ENCODE measurements around the gene TYW1B. TPM values are rescaled to one million over a fixed set of nuclear protein-coding genes. Genes with fewer than 3 reads are reported as not detected.
"Not testable (repeated sequence)": the region's sequence is repeated elsewhere in the genome, so short reads cannot be mapped to it uniquely, and the experiment has no call there.

Gene TYW1B
- polyA plus RNA-seq, 2 donors = 0.89 to 1.9 TPM

DNA sequence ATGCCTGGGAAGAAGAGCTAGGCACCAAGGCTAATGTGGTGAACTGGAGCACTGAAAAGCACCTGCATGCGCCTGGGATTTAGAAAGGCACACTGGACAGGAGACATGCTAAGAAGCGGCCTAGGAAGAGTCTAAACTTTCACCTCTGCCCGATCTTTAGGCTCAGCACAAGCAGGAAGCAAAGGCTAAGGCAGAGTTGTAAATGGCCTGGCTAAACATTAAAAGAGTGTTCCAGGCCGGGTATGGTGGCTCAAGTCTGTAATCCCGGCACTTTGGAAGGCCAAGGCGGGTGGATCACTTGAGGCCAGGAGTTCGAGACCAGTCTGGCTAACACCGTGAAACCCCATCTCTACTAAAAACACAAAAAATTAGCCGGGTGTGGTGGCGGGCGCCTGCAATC, 88.3 kb downstream of the TYW1B start:
- WGBS, 2 donors = 96% methylated on average over 8 of the region's 11 CpGs; no CpG with 5 or more reads in 1 of the 2 donors
- H3K27me3 ChIP-seq (ENCODE audit: control insufficient read depth in 1 of 2, insufficient read depth in 2 of 2, low read length in 2 of 2); H3K9me3 ChIP-seq (ENCODE audit: control insufficient read depth in 2 of 2, insufficient read depth in 1 of 2, low read depth in 1 of 2, low read length in 1 of 2); H3K4me3 ChIP-seq (ENCODE audit: low read depth in 1 of 2, low read length in 2 of 2); H3K27ac ChIP-seq (ENCODE audit: low read depth in 2 of 2, low read length in 1 of 2); H3K36me3 ChIP-seq (ENCODE audit: control insufficient read depth in 2 of 2, insufficient read depth in 2 of 2, low read length in 1 of 2); H3K4me1 ChIP-seq (ENCODE audit: control insufficient read depth in 2 of 2, insufficient read depth in 2 of 2, low read length in 1 of 2): not testable (repeated sequence)

DNA sequence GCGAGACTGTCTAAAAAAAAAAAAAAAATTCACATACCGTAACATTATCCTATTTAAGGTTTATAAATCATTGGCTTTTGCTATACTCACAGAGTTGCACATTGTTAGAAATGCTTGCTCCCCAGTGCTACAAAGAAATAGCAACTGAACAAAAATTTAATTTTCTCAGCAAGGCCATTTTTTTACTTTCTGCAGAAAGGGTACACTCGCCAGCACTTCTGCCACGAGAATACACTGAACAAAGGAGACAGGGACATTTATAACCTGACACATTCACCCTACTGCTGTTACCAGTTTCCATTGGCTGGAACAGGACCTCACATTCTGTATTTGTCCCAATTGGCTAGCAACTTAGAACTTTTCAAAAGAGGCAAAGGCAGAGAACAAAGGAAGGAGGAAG, 92.1 kb downstream of the TYW1B start:
- H3K27me3 ChIP-seq (ENCODE audit: control insufficient read depth in 1 of 2, insufficient read depth in 2 of 2, low read length in 2 of 2); H3K36me3 ChIP-seq (ENCODE audit: control insufficient read depth in 2 of 2, insufficient read depth in 2 of 2, low read length in 1 of 2): not testable (repeated sequence)
- 74 to 89% methylated on average over 4 of the region's 4 CpGs for WGBS, 2 donors

DNA sequence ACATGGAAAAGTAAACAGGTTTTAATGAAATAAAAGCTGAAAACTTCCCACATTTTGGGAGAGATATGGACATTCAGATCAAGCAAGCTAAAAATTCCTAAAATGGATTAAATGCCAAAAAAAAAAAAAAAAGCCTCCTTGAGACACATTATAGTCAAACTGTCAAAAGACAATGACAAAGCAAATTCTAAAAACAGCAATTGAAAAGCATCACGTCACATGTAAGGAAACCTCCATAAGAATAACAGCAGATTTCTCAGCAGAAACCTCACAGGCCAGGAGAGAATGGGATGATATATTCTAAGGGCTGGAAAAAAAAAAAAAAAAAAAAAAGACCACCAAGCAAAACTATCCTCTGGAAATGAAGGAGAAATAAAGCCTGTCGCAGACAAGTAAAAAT, 97.2 kb downstream of the TYW1B start:
- not testable (repeated sequence) for H3K9me3 ChIP-seq (ENCODE audit: control insufficient read depth in 2 of 2, insufficient read depth in 1 of 2, low read depth in 1 of 2, low read length in 1 of 2); H3K4me1 ChIP-seq (ENCODE audit: control insufficient read depth in 2 of 2, insufficient read depth in 2 of 2, low read length in 1 of 2); H3K27ac ChIP-seq (ENCODE audit: low read depth in 2 of 2, low read length in 1 of 2); H3K36me3 ChIP-seq (ENCODE audit: control insufficient read depth in 2 of 2, insufficient read depth in 2 of 2, low read length in 1 of 2); H3K4me3 ChIP-seq (ENCODE audit: low read depth in 1 of 2, low read length in 2 of 2); H3K27me3 ChIP-seq (ENCODE audit: control insufficient read depth in 1 of 2, insufficient read depth in 2 of 2, low read length in 2 of 2)
- WGBS, 2 donors = 97% methylated on average over 2 of the region's 2 CpGs

More for the DNA sequence above, 92.1 kb downstream of the TYW1B start:
- H3K4me3 ChIP-seq (ENCODE audit: low read depth in 1 of 2, low read length in 2 of 2); H3K27ac ChIP-seq (ENCODE audit: low read depth in 2 of 2, low read length in 1 of 2); H3K9me3 ChIP-seq (ENCODE audit: control insufficient read depth in 2 of 2, insufficient read depth in 1 of 2, low read depth in 1 of 2, low read length in 1 of 2); H3K4me1 ChIP-seq (ENCODE audit: control insufficient read depth in 2 of 2, insufficient read depth in 2 of 2, low read length in 1 of 2): not testable (repeated sequence)

DNA sequence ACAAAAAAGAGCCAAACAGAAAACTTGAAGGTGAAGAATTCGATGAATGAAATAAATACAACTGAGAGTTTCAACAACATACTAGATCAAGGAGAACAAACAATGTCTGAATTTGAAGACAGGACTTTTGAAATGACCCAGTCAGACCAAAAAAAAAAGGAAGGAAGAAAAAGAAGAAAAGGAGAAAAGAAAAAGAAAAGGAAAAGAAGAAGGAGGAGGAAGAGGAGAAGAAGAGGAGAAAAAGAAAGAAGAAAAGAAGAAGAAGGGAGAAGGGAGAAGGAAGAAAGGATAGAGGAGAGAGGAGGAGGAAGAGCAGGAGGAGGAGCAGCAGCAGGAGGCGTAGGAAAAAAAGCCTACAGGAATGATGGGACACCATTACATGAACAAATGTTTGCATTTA, 97.6 kb downstream of the TYW1B start:
- H3K27ac ChIP-seq (ENCODE audit: low read depth in 2 of 2, low read length in 1 of 2); H3K4me3 ChIP-seq (ENCODE audit: low read depth in 1 of 2, low read length in 2 of 2); H3K27me3 ChIP-seq (ENCODE audit: control insufficient read depth in 1 of 2, insufficient read depth in 2 of 2, low read length in 2 of 2); H3K9me3 ChIP-seq (ENCODE audit: control insufficient read depth in 2 of 2, insufficient read depth in 1 of 2, low read depth in 1 of 2, low read length in 1 of 2); H3K4me1 ChIP-seq (ENCODE audit: control insufficient read depth in 2 of 2, insufficient read depth in 2 of 2, low read length in 1 of 2); H3K36me3 ChIP-seq (ENCODE audit: control insufficient read depth in 2 of 2, insufficient read depth in 2 of 2, low read length in 1 of 2): not testable (repeated sequence)
- 95 to 98% methylated on average over 2 of the region's 2 CpGs for WGBS, 2 donors

DNA sequence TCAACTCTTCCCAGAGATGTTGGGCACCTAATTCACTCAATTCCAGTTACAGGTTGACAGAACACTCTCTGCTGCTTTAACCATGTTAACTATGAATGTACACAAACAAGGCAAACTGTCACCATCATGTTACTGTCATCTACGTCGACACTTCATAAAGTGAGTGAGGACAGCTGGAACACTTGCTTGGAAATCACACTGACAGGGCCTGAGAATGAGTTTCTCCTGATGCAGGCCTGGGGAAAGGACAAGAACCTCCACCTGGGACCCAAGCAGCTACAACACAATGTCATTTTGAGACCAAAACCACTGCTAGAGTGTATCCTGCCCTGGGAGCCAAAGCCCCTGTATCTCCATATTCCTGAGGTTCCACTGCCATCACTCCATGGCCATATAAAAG, 98.9 kb downstream of the TYW1B start:
- not testable (repeated sequence) for H3K27ac ChIP-seq (ENCODE audit: low read depth in 2 of 2, low read length in 1 of 2); H3K36me3 ChIP-seq (ENCODE audit: control insufficient read depth in 2 of 2, insufficient read depth in 2 of 2, low read length in 1 of 2); H3K4me1 ChIP-seq (ENCODE audit: control insufficient read depth in 2 of 2, insufficient read depth in 2 of 2, low read length in 1 of 2); H3K4me3 ChIP-seq (ENCODE audit: low read depth in 1 of 2, low read length in 2 of 2); H3K9me3 ChIP-seq (ENCODE audit: control insufficient read depth in 2 of 2, insufficient read depth in 1 of 2, low read depth in 1 of 2, low read length in 1 of 2); H3K27me3 ChIP-seq (ENCODE audit: control insufficient read depth in 1 of 2, insufficient read depth in 2 of 2, low read length in 2 of 2)
- 91 to 97% methylated on average over 2 of the region's 2 CpGs for WGBS, 2 donors

DNA sequence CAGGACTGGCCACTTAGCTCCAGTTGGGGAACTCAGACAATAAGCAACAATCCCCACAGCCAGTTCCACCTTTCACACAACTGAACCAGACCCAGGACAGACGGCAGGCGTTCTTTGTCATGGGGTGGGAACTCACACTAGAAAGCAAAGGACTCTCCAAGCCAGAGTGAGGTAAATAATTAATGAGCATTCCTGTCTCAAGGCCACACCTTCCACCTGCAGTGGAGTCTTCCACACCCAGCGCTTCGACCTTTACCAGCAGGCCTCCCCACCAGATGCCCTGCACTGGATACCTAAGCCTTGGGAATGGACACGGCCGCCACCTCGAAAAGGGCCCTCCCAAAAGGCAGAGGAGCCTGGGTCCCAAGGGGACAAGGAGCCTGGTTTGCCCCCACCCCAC, 105.3 kb downstream of the TYW1B start:
- not testable (repeated sequence) for H3K9me3 ChIP-seq (ENCODE audit: control insufficient read depth in 2 of 2, insufficient read depth in 1 of 2, low read depth in 1 of 2, low read length in 1 of 2); H3K27ac ChIP-seq (ENCODE audit: low read depth in 2 of 2, low read length in 1 of 2); H3K4me1 ChIP-seq (ENCODE audit: control insufficient read depth in 2 of 2, insufficient read depth in 2 of 2, low read length in 1 of 2); H3K36me3 ChIP-seq (ENCODE audit: control insufficient read depth in 2 of 2, insufficient read depth in 2 of 2, low read length in 1 of 2); H3K27me3 ChIP-seq (ENCODE audit: control insufficient read depth in 1 of 2, insufficient read depth in 2 of 2, low read length in 2 of 2); H3K4me3 ChIP-seq (ENCODE audit: low read depth in 1 of 2, low read length in 2 of 2)
- WGBS, 2 donors = 70 to 91% methylated on average over 7 of the region's 7 CpGs

DNA sequence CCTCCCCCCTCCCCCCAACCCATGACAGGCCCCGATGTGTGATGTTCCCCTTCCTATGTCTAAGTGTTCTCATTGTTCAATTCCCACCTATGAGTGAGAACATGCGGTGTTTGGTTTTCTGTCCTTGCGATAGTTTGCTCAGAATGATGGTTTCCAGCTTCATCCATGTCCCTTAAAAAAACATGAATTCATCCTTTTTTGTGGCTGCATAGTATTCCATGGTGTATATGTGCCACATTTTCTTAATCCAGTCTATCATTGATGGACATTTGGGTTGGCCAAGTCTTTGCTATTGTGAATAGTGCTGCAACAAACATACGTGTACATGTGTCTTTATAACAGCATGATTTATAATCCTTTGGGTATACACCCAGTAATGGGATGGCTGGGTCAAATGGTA, 107.1 kb downstream of the TYW1B start:
- H3K4me3 ChIP-seq (ENCODE audit: low read depth in 1 of 2, low read length in 2 of 2); H3K36me3 ChIP-seq (ENCODE audit: control insufficient read depth in 2 of 2, insufficient read depth in 2 of 2, low read length in 1 of 2); H3K27me3 ChIP-seq (ENCODE audit: control insufficient read depth in 1 of 2, insufficient read depth in 2 of 2, low read length in 2 of 2); H3K9me3 ChIP-seq (ENCODE audit: control insufficient read depth in 2 of 2, insufficient read depth in 1 of 2, low read depth in 1 of 2, low read length in 1 of 2); H3K27ac ChIP-seq (ENCODE audit: low read depth in 2 of 2, low read length in 1 of 2); H3K4me1 ChIP-seq (ENCODE audit: control insufficient read depth in 2 of 2, insufficient read depth in 2 of 2, low read length in 1 of 2): not testable (repeated sequence)
- 97 to 98% methylated on average over 4 of the region's 4 CpGs for WGBS, 2 donors

DNA sequence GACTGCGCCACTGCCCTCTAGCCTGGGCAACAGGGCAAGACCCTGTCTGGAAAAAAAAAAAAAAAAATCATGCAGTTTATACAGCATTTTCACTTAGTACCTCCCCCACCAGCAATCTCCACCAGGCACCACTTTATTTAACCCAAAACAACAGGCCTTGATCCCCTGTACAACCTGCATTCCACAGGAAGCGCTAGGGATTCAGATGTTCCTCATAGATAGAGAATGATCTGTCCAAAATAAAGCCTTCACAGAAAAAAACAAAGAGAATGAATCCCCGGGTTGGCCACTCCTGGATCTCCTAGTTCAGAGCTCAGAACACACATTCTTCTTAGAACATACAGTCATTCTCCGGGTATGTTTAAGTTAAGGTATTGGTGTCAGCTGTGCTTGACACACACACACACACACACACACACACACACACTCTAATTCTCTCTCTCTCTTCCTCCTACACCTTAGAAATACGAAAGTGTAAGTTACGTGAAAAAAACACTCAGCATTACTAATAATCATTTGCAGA, 110.7 kb downstream of the TYW1B start:
- WGBS, 2 donors = 78 to 93% methylated on average over 6 of the region's 6 CpGs
- H3K4me3 ChIP-seq (ENCODE audit: low read depth in 1 of 2, low read length in 2 of 2); H3K27ac ChIP-seq (ENCODE audit: low read depth in 2 of 2, low read length in 1 of 2); H3K9me3 ChIP-seq (ENCODE audit: control insufficient read depth in 2 of 2, insufficient read depth in 1 of 2, low read depth in 1 of 2, low read length in 1 of 2); H3K4me1 ChIP-seq (ENCODE audit: control insufficient read depth in 2 of 2, insufficient read depth in 2 of 2, low read length in 1 of 2); H3K27me3 ChIP-seq (ENCODE audit: control insufficient read depth in 1 of 2, insufficient read depth in 2 of 2, low read length in 2 of 2); H3K36me3 ChIP-seq (ENCODE audit: control insufficient read depth in 2 of 2, insufficient read depth in 2 of 2, low read length in 1 of 2): not testable (repeated sequence)

DNA sequence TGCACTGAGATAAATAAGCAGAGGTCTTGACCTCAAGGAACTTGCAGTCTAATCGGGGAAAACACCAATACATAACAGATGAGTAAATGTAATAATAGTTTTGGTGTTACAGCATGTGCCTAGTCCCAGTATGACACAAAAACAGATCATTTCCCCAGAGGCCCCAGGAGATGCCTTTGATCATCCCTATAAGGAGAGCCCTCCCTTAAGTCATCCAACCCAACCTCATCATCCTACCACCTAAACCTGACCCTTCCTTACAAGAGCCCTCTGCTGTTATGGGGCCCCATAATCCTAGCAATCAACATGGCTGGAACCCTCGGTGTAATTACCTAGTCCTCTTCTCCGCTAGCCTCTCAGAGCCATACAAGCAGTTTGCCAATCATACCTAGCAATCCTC, 116.1 kb downstream of the TYW1B start:
- not testable (repeated sequence) for H3K4me3 ChIP-seq (ENCODE audit: low read depth in 1 of 2, low read length in 2 of 2); H3K4me1 ChIP-seq (ENCODE audit: control insufficient read depth in 2 of 2, insufficient read depth in 2 of 2, low read length in 1 of 2); H3K27ac ChIP-seq (ENCODE audit: low read depth in 2 of 2, low read length in 1 of 2); H3K27me3 ChIP-seq (ENCODE audit: control insufficient read depth in 1 of 2, insufficient read depth in 2 of 2, low read length in 2 of 2); H3K9me3 ChIP-seq (ENCODE audit: control insufficient read depth in 2 of 2, insufficient read depth in 1 of 2, low read depth in 1 of 2, low read length in 1 of 2); H3K36me3 ChIP-seq (ENCODE audit: control insufficient read depth in 2 of 2, insufficient read depth in 2 of 2, low read length in 1 of 2)
- 95 to 98% methylated on average over 3 of the region's 3 CpGs for WGBS, 2 donors

DNA sequence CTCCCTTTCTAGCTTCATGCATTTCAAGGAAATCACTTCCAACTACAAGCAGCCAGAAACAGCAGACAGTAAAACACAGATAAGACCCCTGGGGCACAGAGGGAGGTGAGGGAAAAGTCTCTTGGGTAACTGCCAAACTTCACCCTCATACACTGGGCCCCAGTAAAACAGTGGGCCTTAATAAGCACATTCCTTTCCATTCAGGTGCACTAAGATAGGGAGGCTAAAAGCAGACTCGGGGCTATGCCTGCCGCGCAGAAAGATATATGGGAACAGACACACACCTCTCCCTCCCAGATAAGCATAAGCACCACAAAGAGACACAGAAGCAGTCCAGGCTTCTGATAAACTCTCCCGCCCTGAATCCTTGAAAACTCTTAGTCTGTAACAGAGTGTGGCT, 117.0 kb downstream of the TYW1B start:
- Histone ChIP-seq H3K36me3 (ENCODE audit: control insufficient read depth in 2 of 2, insufficient read depth in 2 of 2, low read length in 1 of 2) (no peaks in the 10 kb centered on the region), H3K27ac (ENCODE audit: low read depth in 2 of 2, low read length in 1 of 2) (no peak overlapping the region), H3K9me3 (ENCODE audit: control insufficient read depth in 2 of 2, insufficient read depth in 1 of 2, low read depth in 1 of 2, low read length in 1 of 2) (no peaks in the 10 kb centered on the region), H3K4me3 (ENCODE audit: low read depth in 1 of 2, low read length in 2 of 2) (no peak overlapping the region), H3K27me3 (ENCODE audit: control insufficient read depth in 1 of 2, insufficient read depth in 2 of 2, low read length in 2 of 2) (no peaks in the 10 kb centered on the region), H3K4me1 (ENCODE audit: control insufficient read depth in 2 of 2, insufficient read depth in 2 of 2, low read length in 1 of 2) (no peaks in the 10 kb centered on the region)
- 73 to 85% methylated on average over 4 of the region's 4 CpGs for WGBS, 2 donors
